Testis (tissue), 5 donors: ENCODE measurements around the gene ALOX15. TPM values are rescaled to one million over a fixed set of nuclear protein-coding genes. Genes with fewer than 3 reads are reported as not detected.
"Not testable (repeated sequence)": the region's sequence is repeated elsewhere in the genome, so short reads cannot be mapped to it uniquely, and the experiment has no call there.

Source experiments
- DNase-seq: peaks from one replicate; pipeline ENCODE4 v3.0.0-alpha.2; 2019
- H3K27ac ChIP-seq, 2 donors: fragments of 200-600 bp; sonication (generic); one replicate each; pipeline ENCODE4 v1.5.1; 2019
- H3K27me3 ChIP-seq: fragments of 200-600 bp; sonication (generic); one replicate; pipeline ENCODE4 v1.5.1; 2019
- H3K36me3 ChIP-seq: fragments of 200-600 bp; sonication (generic); one replicate; pipeline ENCODE4 v1.5.1; 2017; ENCODE audit warnings: low read depth; ENCODE audit errors: missing control alignments
- H3K4me1 ChIP-seq: fragments of 200-600 bp; sonication (generic); one replicate; pipeline ENCODE4 v1.5.1; 2019
- H3K4me3 ChIP-seq, 2 donors: fragments of 200-600 bp; sonication (generic); one replicate each; pipeline ENCODE4 v1.5.1; 2017 to 2019
- H3K9me3 ChIP-seq: fragments of 200-600 bp; sonication (generic); one replicate; pipeline ENCODE4 v1.5.1; 2017
- POLR2A ChIP-seq: fragments of 450-650 bp; IDR thresholded peaks from one replicate; pipeline ENCODE4 v1.6.1; 2017; ENCODE audit warnings: antibody characterized with exemption, mild to moderate bottlenecking, moderate library complexity
- WGBS, 2 donors: methylation state at CpG; one replicate each; pipeline ENCODE4 v1.1.5; 2018; 5-methylcytosine and 5-hydroxymethylcytosine counted together
- intact Hi-C: fragments of 100-400 bp; cut with DNase I; formaldehyde crosslinking; loops from one replicate; pipeline ENCODE4 v1.15.1; 2023; ENCODE audit warnings: low total_unique reads
- long read RNA-seq, 2 donors: transcript quantifications; one replicate each; lab custom pipeline, GENCODE V29; 2026
- polyA plus RNA-seq: library from polyadenylated mRNA; stranded (reverse); fragments of 350-450 nt; fragmentation: Illumina TruSeq; extraction: RNeasy Lipid Tissue Mini Kit (QIAGEN cat#74804); gene quantifications from one replicate; pipeline ENCODE4 v1.2.3, GENCODE V29; 2014; ENCODE audit warnings: low read depth, low replicate concordance; ENCODE audit not compliant: insufficient read depth
- total RNA-seq, 2 donors: library from RNA; depleted of rRNA; stranded (reverse); fragments of >200 nt; gene quantifications; one replicate each; pipeline ENCODE4 v1.2.3, GENCODE V29; 2016
- TF ChIP-seq, protein P1 (sequence below), 3 experiments: fragments of 450-650 bp in 2 of 3; fragments of 200-600 bp in 1 of 3; sonication (generic) in 1 of 3; IDR thresholded peaks; one replicate each; pipeline ENCODE4 v1.5.1; 2016 to 2019; ENCODE audit warnings: antibody characterized with exemption in 3 of 3, mild to moderate bottlenecking in 2 of 3, moderate library complexity in 1 of 3

The ALOX15 gene, protein sequence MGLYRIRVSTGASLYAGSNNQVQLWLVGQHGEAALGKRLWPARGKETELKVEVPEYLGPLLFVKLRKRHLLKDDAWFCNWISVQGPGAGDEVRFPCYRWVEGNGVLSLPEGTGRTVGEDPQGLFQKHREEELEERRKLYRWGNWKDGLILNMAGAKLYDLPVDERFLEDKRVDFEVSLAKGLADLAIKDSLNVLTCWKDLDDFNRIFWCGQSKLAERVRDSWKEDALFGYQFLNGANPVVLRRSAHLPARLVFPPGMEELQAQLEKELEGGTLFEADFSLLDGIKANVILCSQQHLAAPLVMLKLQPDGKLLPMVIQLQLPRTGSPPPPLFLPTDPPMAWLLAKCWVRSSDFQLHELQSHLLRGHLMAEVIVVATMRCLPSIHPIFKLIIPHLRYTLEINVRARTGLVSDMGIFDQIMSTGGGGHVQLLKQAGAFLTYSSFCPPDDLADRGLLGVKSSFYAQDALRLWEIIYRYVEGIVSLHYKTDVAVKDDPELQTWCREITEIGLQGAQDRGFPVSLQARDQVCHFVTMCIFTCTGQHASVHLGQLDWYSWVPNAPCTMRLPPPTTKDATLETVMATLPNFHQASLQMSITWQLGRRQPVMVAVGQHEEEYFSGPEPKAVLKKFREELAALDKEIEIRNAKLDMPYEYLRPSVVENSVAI
- 1 to 10 TPM; 1.3 to 2.4 TPM for total RNA-seq
- 5.2 TPM for polyA plus RNA-seq
- long read RNA-seq, donor 1: 0 reads
- long read RNA-seq, donor 2: 0 reads

DNA sequence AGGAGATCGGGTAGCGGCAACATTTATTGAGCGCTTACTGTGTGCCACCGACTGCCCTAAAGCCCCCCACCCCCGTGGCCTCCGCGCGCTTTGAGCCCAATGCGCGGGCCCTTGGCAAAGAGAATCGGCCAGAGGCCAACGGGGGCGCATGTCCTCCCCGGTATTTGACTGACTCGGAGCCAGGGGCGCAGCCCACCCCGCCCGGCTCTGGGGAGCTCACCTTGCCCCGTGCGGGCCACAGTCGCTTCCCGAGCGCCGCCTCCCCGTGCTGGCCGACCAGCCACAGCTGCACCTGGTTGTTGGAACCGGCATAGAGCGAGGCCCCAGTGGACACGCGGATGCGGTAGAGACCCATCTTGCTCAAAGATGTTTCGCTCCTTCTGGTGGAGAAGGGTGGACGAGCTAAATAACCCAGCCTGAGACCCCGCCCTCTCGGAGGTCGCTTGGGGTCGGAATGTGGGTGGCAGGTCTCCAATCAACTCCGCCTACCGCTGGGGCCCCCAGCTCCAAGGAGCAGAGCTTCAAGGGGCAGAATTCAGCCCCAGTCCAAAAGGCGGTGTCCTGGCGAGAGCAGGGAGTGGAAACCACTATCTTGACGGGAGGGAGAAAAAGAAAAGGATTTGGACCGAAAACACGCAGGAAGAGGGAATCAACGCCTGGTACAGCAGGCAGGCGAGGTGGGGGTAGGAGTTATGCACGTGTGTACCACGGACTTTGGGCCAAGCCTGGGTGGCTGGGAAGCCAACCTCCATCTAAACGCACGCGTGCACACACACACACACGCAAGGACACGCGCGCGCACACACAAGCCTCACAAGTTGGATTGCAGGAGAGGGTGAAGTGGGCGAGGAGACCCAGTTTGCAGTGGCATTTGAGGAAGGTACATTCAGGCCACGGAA lies at the start of gene ALOX15:
ALOX15 (minus strand) TSS at position 382 of the 899 bp plus-strand sequence; CDS start at position 355, 27 bp downstream.
- intact Hi-C loops: no loop called here
- Histone ChIP-seq H3K4me1 (no peaks in the 10 kb centered on the region), H3K4me3 (no peak within 1 kb of the TSS), H3K27me3 (no peaks in the 10 kb centered on the region), H3K36me3 (no peaks in the 10 kb centered on the region), H3K27ac (no peak within 1 kb of the TSS), H3K9me3 (no peaks in the 10 kb centered on the region)
- TF ChIP-seq, protein P1, sequence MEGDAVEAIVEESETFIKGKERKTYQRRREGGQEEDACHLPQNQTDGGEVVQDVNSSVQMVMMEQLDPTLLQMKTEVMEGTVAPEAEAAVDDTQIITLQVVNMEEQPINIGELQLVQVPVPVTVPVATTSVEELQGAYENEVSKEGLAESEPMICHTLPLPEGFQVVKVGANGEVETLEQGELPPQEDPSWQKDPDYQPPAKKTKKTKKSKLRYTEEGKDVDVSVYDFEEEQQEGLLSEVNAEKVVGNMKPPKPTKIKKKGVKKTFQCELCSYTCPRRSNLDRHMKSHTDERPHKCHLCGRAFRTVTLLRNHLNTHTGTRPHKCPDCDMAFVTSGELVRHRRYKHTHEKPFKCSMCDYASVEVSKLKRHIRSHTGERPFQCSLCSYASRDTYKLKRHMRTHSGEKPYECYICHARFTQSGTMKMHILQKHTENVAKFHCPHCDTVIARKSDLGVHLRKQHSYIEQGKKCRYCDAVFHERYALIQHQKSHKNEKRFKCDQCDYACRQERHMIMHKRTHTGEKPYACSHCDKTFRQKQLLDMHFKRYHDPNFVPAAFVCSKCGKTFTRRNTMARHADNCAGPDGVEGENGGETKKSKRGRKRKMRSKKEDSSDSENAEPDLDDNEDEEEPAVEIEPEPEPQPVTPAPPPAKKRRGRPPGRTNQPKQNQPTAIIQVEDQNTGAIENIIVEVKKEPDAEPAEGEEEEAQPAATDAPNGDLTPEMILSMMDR (IDR thresholded peaks at IDR 0.05): no peak
- TF ChIP-seq POLR2A: no peak
- 5 to 7% methylated on average over 20 to 58 of the region's 58 CpGs for WGBS, 2 donors
- no peak for DNase-seq

DNA sequence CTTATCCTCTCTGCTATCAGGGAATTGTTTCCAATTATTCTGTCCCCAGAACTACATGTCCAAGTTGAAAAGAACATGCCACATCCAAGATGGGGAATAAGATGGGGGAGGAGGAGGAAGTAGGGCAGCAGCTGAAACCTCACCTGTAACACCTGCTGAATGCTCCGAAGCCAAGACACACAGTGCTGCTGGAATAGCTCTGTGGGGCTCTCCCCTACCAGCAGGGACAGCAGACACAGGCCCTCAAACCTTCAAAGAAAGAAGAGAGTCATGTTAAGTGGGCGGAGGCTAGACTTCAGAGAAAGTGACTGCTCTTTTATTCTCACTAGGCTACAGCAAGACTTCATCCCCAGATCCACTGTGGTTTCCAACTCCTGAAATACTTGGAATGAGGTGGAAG lies 49.3 kb upstream of the ALOX15 start:
- H3K4me3 ChIP-seq: no peak overlapping the region
- intact Hi-C loops: no loop called here
- H3K27me3 ChIP-seq: no peaks in the 10 kb centered on the region
- WGBS, 2 donors: 72 to 74% methylated on average over 2 of the region's 2 CpGs
- H3K4me1 ChIP-seq: peaks cover 6% of the 10 kb centered on the region
- H3K9me3 ChIP-seq: no peaks in the 10 kb centered on the region
- no peak for TF ChIP-seq POLR2A
- TF ChIP-seq, protein P1 (IDR thresholded peaks at IDR 0.05): no peak
- no peaks in the 10 kb centered on the region for H3K36me3 ChIP-seq
- H3K27ac ChIP-seq: peak overlapping the region in 1 of 2 donors; percentile 73
- no peak for DNase-seq

DNA sequence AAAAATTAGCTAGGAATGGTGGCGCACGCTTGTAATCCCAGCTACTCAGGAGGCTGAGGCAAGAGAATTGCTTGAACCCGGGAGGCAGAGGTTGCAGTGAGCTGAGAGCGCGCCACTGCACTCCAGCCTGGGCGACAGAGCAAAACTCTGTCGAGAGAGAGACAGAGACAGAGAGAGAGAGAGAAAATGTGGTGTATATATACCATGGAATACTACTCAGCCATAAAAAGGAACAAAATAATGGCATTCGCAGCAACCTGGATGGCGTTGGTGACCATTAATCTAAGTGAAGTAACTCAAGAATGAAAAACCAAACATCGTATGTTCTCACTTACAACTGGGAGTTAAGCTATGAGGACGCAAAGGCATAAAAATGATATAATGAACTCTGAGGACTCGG lies 48.4 kb upstream of the ALOX15 start:
- intact Hi-C loops, H3K36me3 ChIP-seq: not testable (repeated sequence)
- 85 to 90% methylated on average over 12 of the region's 12 CpGs for WGBS, 2 donors

DNA sequence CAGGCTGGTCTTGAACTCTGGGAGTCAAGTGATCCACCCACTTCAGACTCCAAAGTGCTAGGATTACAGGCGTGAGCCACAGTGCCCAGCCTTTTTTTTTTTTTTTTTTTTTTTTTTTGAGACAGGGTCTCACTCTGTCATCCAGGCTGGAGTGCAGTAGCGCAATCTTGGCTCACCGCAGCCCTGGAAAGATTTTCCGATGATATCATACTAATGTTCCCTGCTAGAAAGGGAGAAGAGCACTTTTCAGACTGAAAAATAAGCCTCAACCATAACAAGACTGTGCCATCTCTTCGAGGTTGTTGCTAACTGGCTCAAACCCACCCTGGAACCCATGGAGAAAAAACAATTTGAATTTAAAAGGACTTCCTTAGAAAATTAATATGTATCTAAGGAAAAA lies 42.3 kb upstream of the ALOX15 start:
- 86 to 93% methylated on average over 5 of the region's 5 CpGs for WGBS, 2 donors
- DNase-seq, H3K27me3 ChIP-seq, H3K4me3 ChIP-seq, H3K36me3 ChIP-seq, intact Hi-C loops, H3K4me1 ChIP-seq, H3K27ac ChIP-seq, H3K9me3 ChIP-seq: not testable (repeated sequence)

More for the DNA sequence above, 48.4 kb upstream of the ALOX15 start:
- H3K4me1 ChIP-seq, H3K27ac ChIP-seq, H3K4me3 ChIP-seq, H3K9me3 ChIP-seq, DNase-seq, H3K27me3 ChIP-seq: not testable (repeated sequence)

DNA sequence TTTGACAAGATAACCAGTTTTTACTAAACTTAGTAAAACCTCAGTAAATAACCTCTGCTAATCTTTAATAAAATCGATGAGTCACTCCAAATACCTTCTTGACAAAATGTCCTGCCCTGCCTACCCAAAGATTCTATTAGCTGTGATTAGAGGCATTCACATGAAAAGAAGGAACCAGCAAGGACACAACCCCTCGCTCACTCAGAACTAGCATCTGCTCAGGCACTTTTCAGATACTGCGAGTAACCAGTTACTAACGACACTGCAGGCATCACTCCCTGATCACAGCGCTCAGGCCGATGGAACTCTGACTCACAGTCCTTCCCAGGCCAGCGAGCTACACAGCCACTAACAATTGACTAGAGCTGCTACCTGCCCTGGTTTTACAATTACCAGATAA lies 38.2 kb upstream of the ALOX15 start:
- H3K36me3 ChIP-seq: no peaks in the 10 kb centered on the region
- H3K27me3 ChIP-seq: no peaks in the 10 kb centered on the region
- intact Hi-C loops: no loop called here
- no peak overlapping the region for H3K27ac ChIP-seq
- peaks cover 4% of the 10 kb centered on the region for H3K4me1 ChIP-seq
- no peak overlapping the region for H3K4me3 ChIP-seq
- H3K9me3 ChIP-seq: no peaks in the 10 kb centered on the region
- 86 to 96% methylated on average over 7 of the region's 7 CpGs for WGBS, 2 donors
- DNase-seq: no peak
- no peak for TF ChIP-seq POLR2A
- TF ChIP-seq, protein P1 (IDR thresholded peaks at IDR 0.05): no peak
